Right cardiac atrium (tissue), 5 donors: ENCODE measurements around the gene TAS2R13. TPM values are rescaled to one million over a fixed set of nuclear protein-coding genes. Genes with fewer than 3 reads are reported as not detected.

Experiments used
- ATAC-seq, 2 donors: fragments of 200-7000 bp; cut with Tn5 transposase; one replicate each; pipeline versions ENCODE4 v1.8.0 to v1.9.1; 2020; ENCODE audit warnings: moderate library complexity in 2 of 2, mild to moderate bottlenecking in 1 of 2
- DNase-seq, 3 donors: peaks; one replicate each; pipeline ENCODE4 v3.0.0-alpha.2; 2020
- H3K27ac ChIP-seq: one replicate; pipeline ENCODE4 v1.5.1; 2013; ENCODE audit warnings: mild to moderate bottlenecking, low read length, control low read depth, moderate library complexity
- H3K27me3 ChIP-seq: one replicate; pipeline ENCODE4 v1.6.1; 2013; ENCODE audit not compliant: control insufficient read depth, insufficient read depth
- H3K4me1 ChIP-seq: one replicate; pipeline ENCODE4 v1.6.1; 2013; ENCODE audit warnings: low read length; ENCODE audit not compliant: control insufficient read depth, insufficient read depth
- H3K4me3 ChIP-seq: one replicate; pipeline ENCODE4 v1.5.1; 2013; ENCODE audit warnings: low read length, control low read depth
- H3K9me3 ChIP-seq: one replicate; pipeline ENCODE4 v1.6.1; 2013; ENCODE audit warnings: low read length; ENCODE audit not compliant: control insufficient read depth
- WGBS: extraction: QIAGEN DNeasy Blood & Tissue Kit; methylation state at CpG from one replicate; pipeline ENCODE4 v1.1.7; 2013; 5-methylcytosine and 5-hydroxymethylcytosine counted together
- intact Hi-C, 4 donors: fragments of 100-400 bp; cut with DNase I; formaldehyde crosslinking; loops; one replicate each; pipeline versions ENCODE4 v1.11.0 to v1.14.0; 2022 to 2023
- long read RNA-seq, 4 donors: library from polyadenylated mRNA; unstranded; transcript quantifications; one replicate each; pipeline ENCODE4 v2.0.0, GENCODE V29; 2020 to 2021
- polyA plus RNA-seq: library from polyadenylated mRNA; stranded (reverse); fragments of 200-250 nt; gene quantifications from one replicate; pipeline ENCODE4 v1.2.3, GENCODE V29; 2013
- total RNA-seq, 4 donors: library from RNA; stranded (reverse); fragmentation: NEBNext Ultra II Directional; extraction: Animal tissue kit (Norgen Biotek cat#: 25700); gene quantifications; one replicate each; pipeline ENCODE4 v1.2.1, GENCODE V29; 2021
- donor health status: healthy with polysubstance abuse.
- donor health status: DM: no; HTN: yes; CAD: no.
- donor health status: DM: no; HTN: no; CAD: no.
- donor health status: DM: no; HTN: yes; CAD: no; lungs with severe emphysema.
- donor health status: DM: yes; HTN: yes; CAD: no.

Gene TAS2R13
- total RNA-seq, result 1 to 10 TPM in 1 of 4 donors, under 1 TPM in 3; 0.23 to 1.8 (median 0.42) TPM
- polyA plus RNA-seq, result 0.25 TPM
- long read RNA-seq, donor 1, result 0 reads
- long read RNA-seq, donor 2, result 0 reads
- long read RNA-seq, donor 3, result 0 reads
- long read RNA-seq, donor 4, result 0 reads

- Histone ChIP-seq H3K4me1 (no peaks in the 10 kb centered on the region), H3K9me3 (no peaks in the 10 kb centered on the region), H3K4me3 (no peak within 1 kb of the TSS), H3K27me3 (no peaks in the 10 kb centered on the region), H3K27ac (no peak within 1 kb of the TSS)
- 86% methylated on average over 1 of the region's 1 CpG for WGBS
- ATAC-seq (no peak), DNase-seq (no peak)
- intact Hi-C loops, result no loop called here
Observed at GRCh38 chr12:10909462-10909861, at the start of gene TAS2R13. Gene TAS2R13, minus strand, starts transcription at chr12:10909562. Its CDS starts 264 bp downstream, at chr12:10909298.

- H3K27me3 ChIP-seq, result no peaks in the 10 kb centered on the region
- peaks cover 2% of the 10 kb centered on the region for H3K4me1 ChIP-seq
- H3K9me3 ChIP-seq, result no peaks in the 10 kb centered on the region
- no peak for DNase-seq
- intact Hi-C loops, result no loop called here
- H3K27ac ChIP-seq, result no peak overlapping the region
- H3K4me3 ChIP-seq, result no peak overlapping the region
- ATAC-seq, result no peak
Observed at GRCh38 chr12:10957741-10958140, 48.4 kb upstream of the TAS2R13 start.

- no peaks in the 10 kb centered on the region for H3K27me3 ChIP-seq
- DNase-seq (no peak), ATAC-seq (no peak)
- H3K9me3 ChIP-seq, result no peaks in the 10 kb centered on the region
- intact Hi-C loops, result no loop called here
- no peak overlapping the region for H3K4me3 ChIP-seq
- H3K27ac ChIP-seq, result no peak overlapping the region
- peaks cover 2% of the 10 kb centered on the region for H3K4me1 ChIP-seq
Observed at GRCh38 chr12:10956085-10956484, 46.7 kb upstream of the TAS2R13 start.

GRCh38 chr12:10952645-10953044 lies 43.3 kb upstream of the TAS2R13 start:
- intact Hi-C loops, result no loop called here
- Histone ChIP-seq H3K4me3 (no peak overlapping the region), H3K9me3 (no peaks in the 10 kb centered on the region), H3K27ac (no peak overlapping the region), H3K4me1 (no peaks in the 10 kb centered on the region), H3K27me3 (no peaks in the 10 kb centered on the region)
- 80% methylated on average over 4 of the region's 4 CpGs for WGBS
- peak in 2 of 3 donors; percentile 41 to 44 for DNase-seq
- peak; percentile 75 to 87 for ATAC-seq

GRCh38 chr12:10943167-10943566 lies 33.8 kb upstream of the TAS2R13 start:
- Histone ChIP-seq H3K4me3 (no peak overlapping the region), H3K4me1 (no peaks in the 10 kb centered on the region), H3K27me3 (no peaks in the 10 kb centered on the region), H3K27ac (no peak overlapping the region), H3K9me3 (no peaks in the 10 kb centered on the region)
- over 99% methylated on average over 2 of the region's 2 CpGs for WGBS
- ATAC-seq (no peak), DNase-seq (no peak)
- intact Hi-C loops, result no loop called here

GRCh38 chr12:10941916-10942607 lies 32.7 kb upstream of the TAS2R13 start:
- intact Hi-C loops, result no loop called here
- H3K9me3 ChIP-seq, result no peaks in the 10 kb centered on the region
- no peaks in the 10 kb centered on the region for H3K27me3 ChIP-seq
- H3K4me1 ChIP-seq, result no peaks in the 10 kb centered on the region
- 77% methylated on average over 4 of the region's 4 CpGs for WGBS
- DNase-seq (no peak), ATAC-seq (no peak)
- no peak overlapping the region for H3K27ac ChIP-seq
- H3K4me3 ChIP-seq, result no peak overlapping the region

GRCh38 chr12:10941369-10941768 lies 32.0 kb upstream of the TAS2R13 start:
- ATAC-seq, result no peak
- no peak overlapping the region for H3K4me3 ChIP-seq

GRCh38 chr12:10940389-10940788 lies 31.0 kb upstream of the TAS2R13 start:
- DNase-seq (no peak), ATAC-seq (no peak)
- intact Hi-C loops, result no loop called here
- H3K4me3 ChIP-seq, result no peak overlapping the region
- H3K27me3 ChIP-seq, result no peaks in the 10 kb centered on the region
- no peaks in the 10 kb centered on the region for H3K4me1 ChIP-seq
- no peaks in the 10 kb centered on the region for H3K9me3 ChIP-seq
- H3K27ac ChIP-seq, result no peak overlapping the region
- 83% methylated on average over 2 of the region's 2 CpGs for WGBS

More at GRCh38 chr12:10941369-10941768, 32.0 kb upstream of the TAS2R13 start:
- H3K9me3 ChIP-seq, result no peaks in the 10 kb centered on the region
- no peak overlapping the region for H3K27ac ChIP-seq
- no peaks in the 10 kb centered on the region for H3K27me3 ChIP-seq
- H3K4me1 ChIP-seq, result no peaks in the 10 kb centered on the region
- DNase-seq, result no peak
- intact Hi-C loops, result no loop called here

GRCh38 chr12:10939163-10939562 lies 29.8 kb upstream of the TAS2R13 start, which contains the start of gene TAS2R14:
Gene TAS2R14, minus strand, starts transcription at chr12:10939263. Its CDS starts 56 bp downstream, at chr12:10939207.
- intact Hi-C loops, result no loop called here
- no peaks in the 10 kb centered on the region for H3K27me3 ChIP-seq
- H3K9me3 ChIP-seq, result no peaks in the 10 kb centered on the region
- 78% methylated on average over 1 of the region's 1 CpG for WGBS
- DNase-seq (no peak), ATAC-seq (no peak)
- H3K27ac ChIP-seq, result no peak within 1 kb of the TSS
- H3K4me3 ChIP-seq, result no peak within 1 kb of the TSS
- H3K4me1 ChIP-seq, result no peaks in the 10 kb centered on the region

- Histone ChIP-seq H3K27ac (no peak overlapping the region), H3K4me3 (no peak overlapping the region), H3K9me3 (no peaks in the 10 kb centered on the region), H3K27me3 (no peaks in the 10 kb centered on the region), H3K4me1 (no peaks in the 10 kb centered on the region)
- intact Hi-C loops, result no loop called here
- no peak for ATAC-seq
- 97% methylated on average over 1 of the region's 1 CpG for WGBS
- no peak for DNase-seq
Observed at GRCh38 chr12:10936506-10936905, 27.1 kb upstream of the TAS2R13 start.

- WGBS, result 95% methylated on average over 5 of the region's 5 CpGs
- intact Hi-C loops, result no loop called here
- Histone ChIP-seq H3K27me3 (no peaks in the 10 kb centered on the region), H3K4me3 (no peak within 1 kb of the TSS), H3K9me3 (no peaks in the 10 kb centered on the region), H3K4me1 (no peaks in the 10 kb centered on the region), H3K27ac (no peak within 1 kb of the TSS)
- DNase-seq, result no peak
- ATAC-seq, result no peak
Observed at GRCh38 chr12:10928746-10929286, 19.5 kb upstream of the TAS2R13 start, which contains the start of gene PRH2. Gene PRH2, plus strand, starts transcription at chr12:10929236. Its CDS starts 38 bp downstream, at chr12:10929274.
